Subcutaneous adipose tissue (tissue), 4 donors: ENCODE results near the gene DOK5. TPM values are rescaled to one million over a fixed set of nuclear protein-coding genes. Genes with fewer than 3 reads are reported as not detected.

Experiments
- total RNA-seq, 4 donors: library from RNA; depleted of rRNA; stranded (reverse); fragments of >200 nt; gene quantifications; one replicate each; pipeline ENCODE4 v1.1.0, GENCODE V29; 2016
- TF ChIP-seq, protein P1 (sequence below): fragments of 450-650 bp; IDR thresholded peaks from one replicate; pipeline ENCODE4 v1.5.1; 2016; ENCODE audit warnings: low read depth, mild to moderate bottlenecking, control low read depth, antibody characterized with exemption, moderate library complexity

Gene DOK5
- total RNA-seq, 4 donors from 2014 or later: 0.82 to 2.6 (median 1.7) TPM

DNA sequence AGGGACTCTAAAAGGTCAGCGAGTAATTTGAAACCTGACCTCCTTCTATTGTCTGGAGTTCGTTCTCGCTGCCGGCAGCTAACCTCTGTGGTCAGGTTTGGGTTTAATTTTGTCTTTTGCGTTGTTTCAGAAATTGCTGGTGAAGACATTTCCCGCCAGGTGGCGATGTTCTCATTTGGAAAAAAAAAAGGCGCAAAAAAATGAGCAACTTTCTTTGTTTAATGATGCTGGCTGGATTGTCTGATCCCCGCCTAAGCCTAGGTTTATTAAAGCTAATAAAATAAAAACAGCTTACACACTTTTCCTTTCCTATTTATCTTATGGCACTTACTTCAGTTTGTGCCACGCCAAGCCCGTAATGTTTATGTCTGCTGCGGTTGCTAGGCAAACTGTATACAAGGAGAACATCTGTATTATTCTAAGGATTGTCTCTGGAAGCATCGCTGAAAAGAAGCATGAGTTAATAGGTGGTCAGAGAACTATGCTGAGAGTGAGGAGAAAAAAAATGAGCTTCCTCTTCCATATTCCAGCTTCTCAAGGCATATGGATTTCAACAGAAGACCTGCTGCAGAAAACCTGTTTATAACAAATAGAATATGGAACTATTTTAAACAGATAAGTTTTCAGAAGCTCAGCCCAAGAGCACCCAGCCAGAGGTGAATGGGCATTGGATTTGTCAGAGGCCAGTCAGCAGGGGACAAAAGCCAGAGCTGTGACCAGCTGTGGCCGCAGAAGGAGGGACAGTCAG lies 205.7 kb downstream of the DOK5 start:
- TF ChIP-seq, protein P1, sequence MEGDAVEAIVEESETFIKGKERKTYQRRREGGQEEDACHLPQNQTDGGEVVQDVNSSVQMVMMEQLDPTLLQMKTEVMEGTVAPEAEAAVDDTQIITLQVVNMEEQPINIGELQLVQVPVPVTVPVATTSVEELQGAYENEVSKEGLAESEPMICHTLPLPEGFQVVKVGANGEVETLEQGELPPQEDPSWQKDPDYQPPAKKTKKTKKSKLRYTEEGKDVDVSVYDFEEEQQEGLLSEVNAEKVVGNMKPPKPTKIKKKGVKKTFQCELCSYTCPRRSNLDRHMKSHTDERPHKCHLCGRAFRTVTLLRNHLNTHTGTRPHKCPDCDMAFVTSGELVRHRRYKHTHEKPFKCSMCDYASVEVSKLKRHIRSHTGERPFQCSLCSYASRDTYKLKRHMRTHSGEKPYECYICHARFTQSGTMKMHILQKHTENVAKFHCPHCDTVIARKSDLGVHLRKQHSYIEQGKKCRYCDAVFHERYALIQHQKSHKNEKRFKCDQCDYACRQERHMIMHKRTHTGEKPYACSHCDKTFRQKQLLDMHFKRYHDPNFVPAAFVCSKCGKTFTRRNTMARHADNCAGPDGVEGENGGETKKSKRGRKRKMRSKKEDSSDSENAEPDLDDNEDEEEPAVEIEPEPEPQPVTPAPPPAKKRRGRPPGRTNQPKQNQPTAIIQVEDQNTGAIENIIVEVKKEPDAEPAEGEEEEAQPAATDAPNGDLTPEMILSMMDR: no peak

- TF ChIP-seq, protein P1: no peak
These were observed 206.5 kb downstream of the DOK5 start for GRCh38 chr20:54681869-54682268.

DNA sequence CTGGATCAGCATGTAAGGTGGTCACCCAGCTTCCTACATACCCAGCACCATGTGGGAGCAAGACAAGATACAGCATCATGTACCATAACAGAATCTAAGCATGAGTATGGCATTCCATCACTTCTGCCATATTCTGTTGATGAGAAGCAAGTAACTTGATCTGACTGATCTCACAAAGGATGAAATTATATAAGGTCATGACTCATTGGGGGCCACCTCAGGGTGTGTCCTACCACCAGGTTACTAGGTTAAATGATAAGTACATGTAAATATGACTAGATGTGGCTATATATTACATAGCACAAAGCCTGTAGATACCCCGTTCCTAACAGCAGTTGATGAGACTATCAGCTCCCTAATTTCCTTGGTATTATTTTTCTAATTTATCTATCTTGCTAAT lies 213.1 kb downstream of the DOK5 start:
- TF ChIP-seq, protein P1: peak; percentile 61

DNA sequence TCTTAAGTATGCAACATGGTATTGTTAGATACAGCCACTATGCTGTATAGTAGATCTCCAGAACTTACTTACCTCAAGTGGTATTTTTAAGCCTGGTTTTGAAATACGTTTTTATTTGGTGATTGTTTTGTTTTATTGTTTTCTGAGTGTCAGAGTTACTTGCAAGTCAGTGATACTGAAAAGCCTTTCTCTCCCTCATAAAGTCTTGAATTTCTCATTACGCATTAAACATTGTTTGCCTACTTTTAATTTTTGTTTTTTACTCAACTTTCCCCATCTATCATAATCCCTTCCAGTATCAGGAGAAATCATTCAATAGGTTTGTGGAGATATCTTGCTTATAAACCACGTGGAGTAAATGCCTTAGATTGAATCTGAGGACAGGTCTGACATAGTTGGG lies 214.9 kb downstream of the DOK5 start:
- TF ChIP-seq, protein P1: peak; percentile 77

GRCh38 chr20:54691327-54691726 lies 215.9 kb downstream of the DOK5 start:
- TF ChIP-seq, protein P1: peak; percentile 87

DNA sequence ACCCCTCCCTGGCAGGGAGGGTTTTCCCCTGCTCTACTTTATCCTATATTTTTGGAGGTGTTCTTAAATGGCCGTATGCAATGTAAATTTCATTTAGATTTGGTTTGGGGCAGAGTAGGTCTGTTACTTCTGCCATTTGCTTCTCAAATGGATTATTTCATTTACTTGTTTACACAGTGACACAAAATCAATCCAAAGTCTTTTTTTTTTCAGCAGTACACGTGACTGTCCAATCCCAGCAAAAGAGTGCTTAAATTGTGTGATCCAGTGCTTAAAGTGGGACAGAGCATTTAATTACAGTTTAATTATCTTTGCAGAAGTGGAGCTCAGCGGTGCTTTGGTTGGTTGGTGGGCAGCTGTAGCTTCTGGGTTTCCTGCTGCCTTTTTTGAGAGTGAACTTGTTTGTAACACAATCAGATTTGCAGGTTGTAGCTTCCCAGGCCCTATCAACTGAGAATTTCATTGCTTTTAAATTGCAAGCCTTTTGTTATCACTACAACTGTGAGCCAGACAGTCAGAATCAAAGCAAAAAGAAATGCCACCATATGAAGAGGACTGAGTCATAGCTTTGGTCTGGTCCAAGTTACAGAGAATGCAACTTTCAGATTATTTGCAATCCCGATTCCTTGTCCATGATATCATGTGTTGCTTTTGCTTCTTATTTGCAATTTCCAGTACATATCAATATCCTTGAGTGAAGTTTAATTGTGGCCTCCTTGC lies 216.9 kb downstream of the DOK5 start:
- TF ChIP-seq, protein P1: no peak

DNA sequence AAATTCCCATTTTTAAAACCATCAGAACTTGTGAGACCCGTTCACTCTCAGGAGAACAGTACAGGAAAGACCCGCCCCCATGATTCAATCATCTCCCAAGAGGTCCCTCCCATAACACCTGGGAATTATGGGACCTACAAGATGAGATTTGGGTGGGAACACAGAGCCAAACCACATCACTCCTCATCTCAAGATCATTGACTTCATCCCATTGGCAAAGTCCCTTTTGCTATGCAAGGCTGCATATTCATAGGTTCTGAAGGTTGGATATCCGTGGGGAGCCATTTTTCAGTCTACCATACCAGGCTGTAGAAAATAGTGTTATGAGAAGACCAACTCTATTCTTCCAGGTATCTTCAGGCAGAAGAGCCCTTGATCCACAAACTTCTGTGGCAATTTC lies 219.1 kb downstream of the DOK5 start:
- TF ChIP-seq, protein P1: no peak
